ENCODE data around the gene PRRC1. TPM values are rescaled to one million over a fixed set of nuclear protein-coding genes. Genes with fewer than 3 reads are reported as not detected.
A peak's percentile ranks its signal among the peaks of the same experiment; 100 is the strongest.

PRRC1 gene
- total and polyA plus RNA-seq, 11 donors = 10.3 to 37.7 (median 20.8) TPM

DNA sequence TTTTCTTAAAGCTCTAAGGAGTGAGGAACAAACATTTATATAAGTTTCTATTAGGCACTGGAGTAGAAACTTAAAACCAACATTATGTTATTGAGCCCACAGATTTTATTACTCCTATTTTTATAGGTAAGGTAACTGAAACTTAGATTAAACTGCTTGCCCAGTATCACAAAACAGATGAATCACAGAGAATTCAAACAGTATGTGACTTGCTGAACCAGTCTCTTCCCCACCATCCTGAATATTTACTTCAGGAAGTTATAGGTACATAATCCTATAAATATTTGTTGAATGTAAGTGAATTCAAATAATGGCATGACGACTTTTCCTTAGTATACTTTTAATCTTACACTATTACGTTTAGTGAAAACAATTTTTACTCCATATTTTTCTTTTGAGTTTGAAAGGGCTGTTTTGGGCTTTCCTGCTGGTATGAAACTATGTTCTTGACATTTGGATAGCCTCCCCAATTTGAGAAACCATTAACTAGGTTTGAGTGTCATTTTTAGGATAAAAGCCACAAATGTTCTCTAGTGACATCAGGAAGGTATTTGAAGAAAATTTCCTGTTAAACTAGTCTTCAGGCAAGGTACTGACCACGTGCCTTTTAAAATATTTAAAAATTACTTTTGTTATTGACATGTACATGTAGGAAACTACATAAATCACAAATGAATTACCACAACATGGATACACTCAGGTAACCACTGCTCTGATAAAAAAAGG is 39.3 kb downstream of the PRRC1 start:
- Histone ChIP-seq H3K9me3 (no peaks in the 10 kb centered on the region), H3K27ac (no peak overlapping the region), H3K4me3 (no peak overlapping the region), H3K36me3 (peaks cover 0 to 40% (median 27%) of the 10 kb centered on the region in 9 donors), H3K27me3 (no peaks in the 10 kb centered on the region), H3K4me1 (no peaks in the 10 kb centered on the region)
- 92 to 96% (median 94%) methylated on average over 3 of the region's 3 CpGs for WGBS, 4 donors
- intact Hi-C loops (cut with DNase I) = no loop called here
- TF ChIP-seq, protein P1, sequence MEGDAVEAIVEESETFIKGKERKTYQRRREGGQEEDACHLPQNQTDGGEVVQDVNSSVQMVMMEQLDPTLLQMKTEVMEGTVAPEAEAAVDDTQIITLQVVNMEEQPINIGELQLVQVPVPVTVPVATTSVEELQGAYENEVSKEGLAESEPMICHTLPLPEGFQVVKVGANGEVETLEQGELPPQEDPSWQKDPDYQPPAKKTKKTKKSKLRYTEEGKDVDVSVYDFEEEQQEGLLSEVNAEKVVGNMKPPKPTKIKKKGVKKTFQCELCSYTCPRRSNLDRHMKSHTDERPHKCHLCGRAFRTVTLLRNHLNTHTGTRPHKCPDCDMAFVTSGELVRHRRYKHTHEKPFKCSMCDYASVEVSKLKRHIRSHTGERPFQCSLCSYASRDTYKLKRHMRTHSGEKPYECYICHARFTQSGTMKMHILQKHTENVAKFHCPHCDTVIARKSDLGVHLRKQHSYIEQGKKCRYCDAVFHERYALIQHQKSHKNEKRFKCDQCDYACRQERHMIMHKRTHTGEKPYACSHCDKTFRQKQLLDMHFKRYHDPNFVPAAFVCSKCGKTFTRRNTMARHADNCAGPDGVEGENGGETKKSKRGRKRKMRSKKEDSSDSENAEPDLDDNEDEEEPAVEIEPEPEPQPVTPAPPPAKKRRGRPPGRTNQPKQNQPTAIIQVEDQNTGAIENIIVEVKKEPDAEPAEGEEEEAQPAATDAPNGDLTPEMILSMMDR (IDR thresholded peaks at IDR 0.05) = no peak
- TF ChIP-seq POLR2A (IDR thresholded peaks at IDR 0.05) = no peak
- no peak for ATAC-seq
- DNase-seq = no peak

DNA sequence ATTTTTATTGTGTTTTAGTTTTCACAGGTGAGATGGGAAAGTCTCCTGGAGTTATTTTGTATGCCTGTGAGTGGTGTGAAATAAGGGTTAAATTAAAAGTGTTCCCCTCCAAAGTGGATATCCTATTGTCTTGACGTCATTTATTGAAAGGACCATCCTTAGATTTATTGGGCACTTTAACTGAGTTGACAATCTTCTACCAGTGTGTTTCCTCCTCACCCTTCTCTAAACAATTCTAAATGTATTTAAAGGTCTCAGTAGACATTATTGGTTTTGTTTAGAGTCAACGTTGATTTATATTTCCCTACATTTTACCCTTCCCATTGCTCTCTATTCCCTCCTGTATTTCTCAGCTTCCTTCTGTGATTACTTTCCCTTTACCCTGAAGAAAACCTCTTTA is 40.8 kb downstream of the PRRC1 start:
- H3K4me3 ChIP-seq = no peak overlapping the region
- intact Hi-C loops (cut with DNase I) = no loop called here
- H3K36me3 ChIP-seq = peaks cover 0 to 25% (median 12%) of the 10 kb centered on the region in 9 donors
- ATAC-seq = no peak
- DNase-seq = no peak
- H3K27me3 ChIP-seq = no peaks in the 10 kb centered on the region
- peaks cover 0 to 7% (median 0%) of the 10 kb centered on the region in 12 donors for H3K4me1 ChIP-seq
- no peak overlapping the region for H3K27ac ChIP-seq
- no peaks in the 10 kb centered on the region for H3K9me3 ChIP-seq
- no peak for TF ChIP-seq POLR2A (IDR thresholded peaks at IDR 0.05)
- TF ChIP-seq, protein P1 (IDR thresholded peaks at IDR 0.05) = no peak
- WGBS, 4 donors = 34 to 78% (median 66%) methylated on average over 2 of the region's 2 CpGs

DNA sequence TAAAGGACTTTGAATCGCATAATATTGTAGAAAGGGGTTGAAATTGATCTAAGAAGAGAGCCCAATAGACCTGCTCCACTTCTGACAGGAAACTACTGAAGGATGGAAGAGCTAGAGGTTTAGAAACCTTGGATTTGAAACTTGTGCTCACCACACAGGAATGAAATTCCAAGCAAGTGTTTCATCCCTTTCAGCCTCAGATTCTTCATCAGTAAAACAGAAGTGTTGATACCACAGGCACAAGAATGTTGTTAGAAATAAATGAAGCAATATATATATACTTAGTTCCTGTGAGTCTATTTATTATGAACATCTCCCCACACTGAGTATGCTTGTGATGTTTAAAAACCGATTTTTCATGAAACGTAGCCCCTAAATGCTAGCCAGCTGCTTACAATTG is 43.8 kb downstream of the PRRC1 start:
- TF ChIP-seq, protein P1 (IDR thresholded peaks at IDR 0.05) = no peak
- no peak for TF ChIP-seq POLR2A (IDR thresholded peaks at IDR 0.05)
- ATAC-seq (no peak), DNase-seq (no peak)
- H3K4me1 ChIP-seq = peaks cover 0 to 7% (median 0%) of the 10 kb centered on the region in 12 donors
- H3K9me3 ChIP-seq = no peaks in the 10 kb centered on the region
- no peaks in the 10 kb centered on the region for H3K27me3 ChIP-seq
- H3K27ac ChIP-seq = no peak overlapping the region
- no peak overlapping the region for H3K4me3 ChIP-seq
- peaks cover 0 to 3% (median 0%) of the 10 kb centered on the region in 9 donors for H3K36me3 ChIP-seq
- intact Hi-C loops (cut with DNase I) = loop anchor here (5.0 to 10.0 kb wide), 10 partner anchors 144 to 936 kb away; partner anchors contain the start of gene CCDC192 (in 1 of the 10)
- WGBS, 4 donors = 65 to 93% (median 82%) methylated on average over 3 of the region's 3 CpGs

DNA sequence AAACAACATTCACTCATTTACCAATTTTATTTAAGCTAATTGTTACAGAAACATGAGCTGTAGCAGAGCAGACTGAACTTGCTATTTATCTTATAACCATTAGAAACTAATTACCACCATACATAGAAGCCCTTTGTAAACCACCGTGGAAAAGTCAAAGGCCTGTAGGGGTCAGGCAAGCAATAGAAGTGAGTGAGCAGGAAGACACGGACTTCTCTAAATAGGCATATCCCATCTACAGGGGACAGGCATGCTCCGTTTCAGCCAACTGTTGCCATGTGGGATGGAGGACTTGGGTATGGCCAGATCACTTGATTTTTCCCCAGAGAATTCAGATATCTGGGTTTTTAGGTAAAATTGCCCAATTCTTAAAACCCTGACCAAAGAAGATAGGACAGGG is 44.8 kb downstream of the PRRC1 start:
- 11 to 17% (median 14%) methylated on average over 3 of the region's 3 CpGs for WGBS, 4 donors
- H3K9me3 ChIP-seq = no peaks in the 10 kb centered on the region
- ATAC-seq (peak in 3 of 4 donors; percentile 68 to 73 (median 73)), DNase-seq (peak in 1 of 5 donors; percentile 19)
- TF ChIP-seq, protein P1 (IDR thresholded peaks at IDR 0.05) = peak in 11 of 12 donors; percentile 10 to 48 (median 35)
- no peak for TF ChIP-seq POLR2A (IDR thresholded peaks at IDR 0.05)
- H3K4me3 ChIP-seq = no peak overlapping the region
- no peaks in the 10 kb centered on the region for H3K27me3 ChIP-seq
- H3K36me3 ChIP-seq = no peaks in the 10 kb centered on the region
- H3K4me1 ChIP-seq = peaks cover 0 to 7% (median 0%) of the 10 kb centered on the region in 12 donors
- intact Hi-C loops (cut with DNase I) = loop anchor here (2.0 to 10.0 kb wide), 11 partner anchors 143 to 935 kb away; partner anchors contain the start of gene CCDC192 (in 1 of the 10)
- H3K27ac ChIP-seq = no peak overlapping the region

Data from heart left ventricle (tissue), 16 donors.